MG63 (cell line): ENCODE measurements around the gene CGNL1. TPM values are rescaled to one million over a fixed set of nuclear protein-coding genes. Genes with fewer than 3 reads are reported as not detected.
A peak's percentile ranks its signal among the peaks of the same experiment; 100 is the strongest.

Experiments
- DNase-seq: peaks from one replicate; pipeline ENCODE4 v3.0.0-alpha.2; 2020
- H3K27me3 ChIP-seq: fragments of 250-450 bp; sonication (Bioruptor Pico); 2 replicates; pipeline ENCODE4 v1.5.1; 2020; ENCODE audit warnings: mild to moderate bottlenecking, moderate library complexity
- H3K36me3 ChIP-seq: fragments of 250-450 bp; sonication (Bioruptor Pico); 2 replicates; pipeline ENCODE4 v1.5.1; 2020; ENCODE audit warnings: mild to moderate bottlenecking, moderate library complexity
- H3K4me3 ChIP-seq: fragments of 250-450 bp; sonication (Bioruptor Pico); 2 replicates; pipeline ENCODE4 v1.5.1; 2020; ENCODE audit warnings: mild to moderate bottlenecking, moderate library complexity
- H3K9me3 ChIP-seq: fragments of 250-450 bp; sonication (Bioruptor Pico); 2 replicates; pipeline ENCODE4 v1.5.1; 2020; ENCODE audit warnings: mild to moderate bottlenecking, moderate library complexity
- total RNA-seq: library from RNA; depleted of rRNA; stranded (reverse); fragments of >200 nt; shearing (Covaris generic); gene quantifications from 2 replicates; pipeline ENCODE4 v1.2.3, GENCODE V29; 2014; ENCODE audit warnings: low replicate concordance

CGNL1 gene
- total RNA-seq, 1 experiment from 2014 or later: 0.03 TPM

DNA sequence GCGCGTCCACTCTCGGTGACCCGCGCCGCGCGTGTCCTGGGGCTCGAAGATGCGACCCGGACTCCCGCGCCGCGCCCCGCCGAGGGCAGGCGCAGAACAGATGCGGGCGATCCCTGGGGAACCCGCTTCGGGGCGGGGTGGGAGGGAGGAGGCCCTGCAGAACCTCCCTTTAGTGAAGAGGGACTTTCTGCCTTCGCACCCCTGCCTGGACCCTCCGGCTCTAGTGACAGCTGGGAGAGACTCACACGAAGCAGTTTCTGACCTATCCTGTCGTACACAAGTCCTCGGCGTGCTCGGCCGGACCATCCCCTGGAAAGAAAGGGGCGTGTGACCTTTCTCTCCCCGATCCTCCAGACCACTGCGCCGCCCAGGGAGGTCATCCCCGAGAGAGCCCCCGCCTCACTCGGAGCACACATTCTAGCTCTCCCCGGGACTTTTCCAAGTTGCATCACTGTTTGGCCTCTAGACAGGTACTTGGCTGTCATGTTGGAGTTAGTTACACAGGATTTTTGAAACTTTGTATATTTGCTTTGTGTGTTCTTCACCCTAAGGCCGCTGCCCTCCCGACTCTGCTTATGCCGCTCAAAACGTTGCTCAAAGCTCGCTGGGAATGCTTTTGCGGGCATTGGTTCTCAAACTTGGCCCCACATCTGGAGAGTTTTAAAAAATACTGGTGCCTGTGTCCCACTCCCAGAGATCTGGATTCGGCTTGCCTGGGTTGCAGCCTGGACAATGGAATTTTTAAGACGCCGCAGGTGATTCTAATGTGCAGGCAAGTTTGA is 582 bp downstream of the CGNL1 start:
- peak; percentile 24 for DNase-seq
- Histone ChIP-seq H3K36me3 (no peaks in the 10 kb centered on the region), H3K4me3 (peak overlapping the region; percentile 49), H3K27me3 (peaks cover 18% of the 10 kb centered on the region), H3K9me3 (no peaks in the 10 kb centered on the region)

GRCh38 chr15:57377478-57377847 is 1.2 kb downstream of the CGNL1 start:
- no peak for DNase-seq
- Histone ChIP-seq H3K27me3 (peaks cover 18% of the 10 kb centered on the region), H3K4me3 (no peak overlapping the region), H3K9me3 (no peaks in the 10 kb centered on the region), H3K36me3 (no peaks in the 10 kb centered on the region)

DNA sequence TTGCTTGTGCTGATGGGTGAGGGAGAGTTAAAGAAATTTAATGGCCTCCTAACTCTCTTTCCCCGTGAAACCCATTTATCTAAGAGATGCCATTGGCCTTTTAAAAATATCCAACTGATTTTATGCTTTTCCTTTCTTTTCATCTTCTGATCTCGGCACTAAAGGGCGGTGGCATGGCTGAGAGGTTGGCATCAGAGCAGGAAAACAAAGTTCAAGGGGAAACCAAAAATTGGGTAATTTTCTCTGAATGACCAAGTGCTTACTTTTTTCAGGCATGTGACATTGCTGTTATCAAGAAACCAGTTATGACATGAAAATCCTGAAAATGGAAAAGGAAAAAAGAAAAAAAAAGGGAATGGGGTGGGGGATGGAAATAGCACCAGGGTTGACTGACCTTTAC is 3.2 kb downstream of the CGNL1 start:
- Histone ChIP-seq H3K27me3 (peaks cover 15% of the 10 kb centered on the region), H3K36me3 (no peaks in the 10 kb centered on the region), H3K9me3 (no peaks in the 10 kb centered on the region), H3K4me3 (no peak overlapping the region)
- DNase-seq: no peak

GRCh38 chr15:57380854-57381253 is 4.5 kb downstream of the CGNL1 start:
- H3K4me3 ChIP-seq: no peak overlapping the region
- no peaks in the 10 kb centered on the region for H3K9me3 ChIP-seq
- H3K27me3 ChIP-seq: peaks cover 13% of the 10 kb centered on the region
- no peak for DNase-seq
- no peaks in the 10 kb centered on the region for H3K36me3 ChIP-seq

GRCh38 chr15:57382215-57382614 is 5.9 kb downstream of the CGNL1 start:
- Histone ChIP-seq H3K36me3 (no peaks in the 10 kb centered on the region), H3K27me3 (peaks cover 8% of the 10 kb centered on the region; the same call in 1 of the 2 replicates), H3K9me3 (no peaks in the 10 kb centered on the region), H3K4me3 (no peak overlapping the region)
- no peak for DNase-seq

GRCh38 chr15:57382969-57383368 is 6.7 kb downstream of the CGNL1 start:
- no peak overlapping the region for H3K4me3 ChIP-seq
- no peak for DNase-seq
- no peaks in the 10 kb centered on the region for H3K9me3 ChIP-seq
- no peaks in the 10 kb centered on the region for H3K36me3 ChIP-seq
- H3K27me3 ChIP-seq: peaks cover under 1% of the 10 kb centered on the region; the same call in 1 of the 2 replicates

GRCh38 chr15:57384024-57384423 is 7.7 kb downstream of the CGNL1 start:
- no peaks in the 10 kb centered on the region for H3K36me3 ChIP-seq
- no peaks in the 10 kb centered on the region for H3K9me3 ChIP-seq
- DNase-seq: peak; percentile 79
- H3K27me3 ChIP-seq: no peaks in the 10 kb centered on the region
- H3K4me3 ChIP-seq: no peak overlapping the region

GRCh38 chr15:57384816-57385215 is 8.5 kb downstream of the CGNL1 start:
- DNase-seq: peak; percentile 30
- Histone ChIP-seq H3K27me3 (no peaks in the 10 kb centered on the region), H3K9me3 (no peaks in the 10 kb centered on the region), H3K36me3 (no peaks in the 10 kb centered on the region), H3K4me3 (no peak overlapping the region)

DNA sequence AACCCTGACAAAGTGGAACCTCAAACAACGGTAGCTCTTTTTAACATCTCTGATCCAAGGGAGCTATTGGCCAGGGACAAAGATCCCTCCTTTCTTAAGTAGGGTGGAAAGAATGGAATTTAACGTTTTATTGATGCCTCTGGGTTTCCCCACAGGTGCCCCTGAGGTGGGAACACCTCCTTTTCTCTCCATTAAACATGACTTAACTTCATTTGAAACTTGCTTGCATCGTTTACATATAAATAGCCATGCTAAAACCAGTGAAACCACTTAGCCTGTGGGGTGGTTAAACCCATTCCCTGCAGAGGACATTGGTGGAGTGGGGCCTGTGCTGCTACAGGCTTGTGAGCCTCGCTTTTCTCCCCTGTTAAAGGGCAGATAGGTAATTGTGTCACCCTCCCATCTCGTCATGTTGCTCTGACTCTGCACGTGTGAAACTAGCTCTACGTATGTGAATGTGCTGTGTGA is 9.7 kb downstream of the CGNL1 start:
- Histone ChIP-seq H3K9me3 (no peaks in the 10 kb centered on the region), H3K36me3 (no peaks in the 10 kb centered on the region), H3K27me3 (no peaks in the 10 kb centered on the region), H3K4me3 (no peak overlapping the region)
- DNase-seq: no peak

DNA sequence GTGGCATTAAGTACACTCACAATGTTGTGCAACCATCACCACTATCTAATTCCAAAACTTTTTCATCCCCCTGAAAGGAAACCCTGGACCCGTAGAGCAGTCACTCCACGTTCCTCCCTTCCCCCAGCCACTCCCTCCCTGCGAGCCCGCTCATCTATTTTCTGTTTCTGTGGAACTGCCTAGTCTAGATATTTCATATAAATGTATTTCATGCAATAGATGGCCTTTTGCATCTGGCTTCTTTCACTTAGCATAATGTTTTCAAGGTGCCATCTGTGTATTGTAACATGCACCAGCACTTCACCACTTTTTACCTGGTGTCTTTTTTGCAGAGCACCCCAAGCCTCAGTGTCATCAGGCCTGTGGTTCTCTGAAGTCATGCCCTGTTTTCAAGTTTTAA is 10.7 kb downstream of the CGNL1 start:
- Histone ChIP-seq H3K27me3 (no peaks in the 10 kb centered on the region), H3K36me3 (no peaks in the 10 kb centered on the region), H3K9me3 (no peaks in the 10 kb centered on the region), H3K4me3 (no peak overlapping the region)
- DNase-seq: no peak

- H3K36me3 ChIP-seq: no peaks in the 10 kb centered on the region
- DNase-seq: no peak
- no peaks in the 10 kb centered on the region for H3K9me3 ChIP-seq
- no peaks in the 10 kb centered on the region for H3K27me3 ChIP-seq
- no peak overlapping the region for H3K4me3 ChIP-seq
Measured at GRCh38 chr15:57387564-57388076, 11.3 kb downstream of the CGNL1 start.

DNA sequence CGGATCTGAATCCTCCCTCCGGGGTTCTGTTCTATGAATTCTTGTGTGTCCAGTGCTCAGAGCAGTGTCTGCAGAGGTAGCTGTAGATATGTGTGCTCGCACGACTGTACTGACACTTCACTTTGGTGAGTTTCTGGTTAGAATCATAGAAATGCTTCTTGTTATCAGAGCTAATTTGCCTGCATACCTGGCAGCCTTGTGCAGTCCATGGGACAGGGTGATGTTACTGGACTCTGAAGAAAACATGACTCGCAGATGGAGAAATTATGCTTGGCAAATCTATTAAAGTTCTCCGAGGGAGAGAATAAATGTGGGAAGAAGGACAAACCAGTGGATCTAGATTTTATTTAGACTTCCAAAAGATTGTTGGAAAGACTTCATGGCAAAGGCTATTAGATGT is 12.2 kb downstream of the CGNL1 start:
- DNase-seq: no peak
- H3K4me3 ChIP-seq: no peak overlapping the region
- H3K36me3 ChIP-seq: no peaks in the 10 kb centered on the region
- no peaks in the 10 kb centered on the region for H3K27me3 ChIP-seq
- H3K9me3 ChIP-seq: no peaks in the 10 kb centered on the region

DNA sequence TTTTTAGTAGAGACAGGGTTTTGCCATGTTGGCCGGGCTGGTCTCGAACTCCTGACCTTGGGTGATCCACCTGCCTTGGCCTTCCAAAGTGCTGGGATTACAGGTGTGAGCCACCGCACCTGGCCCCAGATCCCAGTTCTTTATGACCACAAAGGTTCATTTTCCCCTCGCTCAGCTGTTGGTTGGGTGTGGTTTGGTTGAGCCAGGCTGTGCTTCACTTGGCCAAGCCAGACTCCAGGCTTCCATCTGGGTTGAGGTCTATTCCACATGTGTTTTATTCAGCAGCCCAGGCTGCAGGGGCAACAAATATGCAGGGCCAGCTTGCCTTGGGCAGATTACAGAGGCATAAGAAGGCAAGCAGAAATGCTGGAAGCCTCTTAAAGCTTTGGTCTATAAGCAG is 13.7 kb downstream of the CGNL1 start:
- Histone ChIP-seq H3K36me3 (no peaks in the 10 kb centered on the region), H3K9me3 (no peaks in the 10 kb centered on the region), H3K27me3 (no peaks in the 10 kb centered on the region), H3K4me3 (no peak overlapping the region)
- no peak for DNase-seq

- no peaks in the 10 kb centered on the region for H3K36me3 ChIP-seq
- DNase-seq: no peak
- no peaks in the 10 kb centered on the region for H3K9me3 ChIP-seq
- no peak overlapping the region for H3K4me3 ChIP-seq
- no peaks in the 10 kb centered on the region for H3K27me3 ChIP-seq
Measured at GRCh38 chr15:57390583-57390982, 14.3 kb downstream of the CGNL1 start.

- Histone ChIP-seq H3K9me3 (no peaks in the 10 kb centered on the region), H3K4me3 (no peak overlapping the region), H3K27me3 (no peaks in the 10 kb centered on the region), H3K36me3 (no peaks in the 10 kb centered on the region)
- no peak for DNase-seq
Measured at GRCh38 chr15:57391537-57391936, 15.2 kb downstream of the CGNL1 start.

DNA sequence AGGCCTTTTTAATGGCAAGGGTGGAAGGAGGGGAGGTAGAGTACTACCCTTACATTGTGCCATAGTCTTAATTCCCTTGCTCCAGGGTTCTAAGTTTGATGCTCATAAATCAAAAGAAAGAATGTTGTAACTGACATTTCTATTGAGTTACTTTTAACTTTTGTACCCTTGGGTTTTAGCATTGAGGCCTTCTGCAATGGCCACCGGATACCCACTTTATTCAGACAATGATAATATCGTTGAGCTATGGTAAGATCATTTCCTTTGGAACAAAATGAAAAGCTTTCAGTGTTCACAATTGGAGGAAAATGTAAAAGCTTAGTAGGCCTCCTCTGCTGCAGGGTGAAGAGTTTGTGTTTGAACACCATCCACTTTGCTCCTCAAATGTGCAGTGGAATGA is 16.8 kb downstream of the CGNL1 start:
- DNase-seq: no peak
- H3K9me3 ChIP-seq: no peaks in the 10 kb centered on the region
- no peaks in the 10 kb centered on the region for H3K27me3 ChIP-seq
- H3K36me3 ChIP-seq: no peaks in the 10 kb centered on the region
- no peak overlapping the region for H3K4me3 ChIP-seq

GRCh38 chr15:57395292-57395691 is 19.0 kb downstream of the CGNL1 start:
- Histone ChIP-seq H3K9me3 (no peaks in the 10 kb centered on the region), H3K4me3 (no peak overlapping the region), H3K27me3 (no peaks in the 10 kb centered on the region), H3K36me3 (no peaks in the 10 kb centered on the region)
- DNase-seq: peak; percentile 89

DNA sequence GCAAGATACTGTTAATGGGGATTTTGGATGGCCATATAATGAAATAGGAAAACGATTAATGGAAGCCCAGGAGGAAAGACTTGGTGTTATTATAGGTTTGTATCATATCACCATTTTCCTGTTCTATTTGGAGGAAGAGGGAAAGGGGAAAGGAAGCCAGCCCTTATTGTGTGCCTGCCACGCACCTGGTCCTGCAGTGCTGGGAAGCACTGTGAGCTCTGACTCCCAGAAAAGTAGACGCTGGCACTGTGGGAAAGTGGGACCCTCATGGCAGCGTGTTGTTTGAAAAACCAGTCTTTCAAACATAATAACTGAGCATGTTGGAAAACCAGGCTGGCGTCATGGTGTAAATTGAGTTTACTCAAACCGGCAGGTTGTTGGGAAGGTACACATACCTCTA is 22.0 kb downstream of the CGNL1 start:
- Histone ChIP-seq H3K27me3 (no peaks in the 10 kb centered on the region), H3K9me3 (no peaks in the 10 kb centered on the region; the same call in 1 of the 2 replicates)

More for the DNA sequence above, 22.0 kb downstream of the CGNL1 start:
- DNase-seq: no peak
- no peaks in the 10 kb centered on the region for H3K36me3 ChIP-seq
- no peak overlapping the region for H3K4me3 ChIP-seq
